ENCODE measurements around the gene DARS2. TPM values are rescaled to one million over a fixed set of nuclear protein-coding genes. Genes with fewer than 3 reads are reported as not detected.

Gene DARS2
- total and polyA plus RNA-seq, 2 experiments from 2014 or later, result 13.1 to 17.7 TPM

GRCh38 chr1:173870252-173871075 is 46.0 kb downstream of the DARS2 start:
- H3K4me1 ChIP-seq (ENCODE audit: insufficient read depth), result peaks cover 8% of the 10 kb centered on the region
- H3K4me2 ChIP-seq, result no peak overlapping the region
- no peak overlapping the region for H3K27ac ChIP-seq
- WGBS (ENCODE audit: low lambda C conversion rate, missing lambda C conversion rate), result 95% methylated on average over 15 of the region's 15 CpGs
- no peaks in the 10 kb centered on the region for H3K9me3 ChIP-seq (ENCODE audit: low read depth)
- peaks cover 16% of the 10 kb centered on the region for H4K20me1 ChIP-seq (ENCODE audit: insufficient read depth, poor library complexity, severe bottlenecking)
- peaks cover 27% of the 10 kb centered on the region for H3K79me2 ChIP-seq
- no peaks in the 10 kb centered on the region for H3K27me3 ChIP-seq
- H3K9me2 ChIP-seq (replicated peaks; ENCODE audit: insufficient read depth), result no peaks in the 10 kb centered on the region
- no peak overlapping the region for H3K4me3 ChIP-seq
- no peak for DNase-seq (ENCODE audit: low spot score)
- TF ChIP-seq CTCF (IDR thresholded peaks at IDR 0.05; ENCODE audit: poor library complexity), result no peak
- TF ChIP-seq EZH2phosphoT487 (IDR thresholded peaks at IDR 0.05; ENCODE audit: low read depth, severe bottlenecking, unreplicated experiment), result no peak
- no peak for TF ChIP-seq EZH2 (IDR thresholded peaks at IDR 0.05; ENCODE audit: borderline replicate concordance)
- H3K36me3 ChIP-seq (replicated peaks; ENCODE audit: insufficient read depth, low read depth), result no peaks in the 10 kb centered on the region
- no peak overlapping the region for H2AFZ ChIP-seq

- Histone ChIP-seq H3K79me2 (peaks cover 21% of the 10 kb centered on the region), H3K4me3 (no peak overlapping the region), H3K9me2 (replicated peaks; ENCODE audit: insufficient read depth) (no peaks in the 10 kb centered on the region), H3K36me3 (replicated peaks; ENCODE audit: insufficient read depth, low read depth) (no peaks in the 10 kb centered on the region), H3K9me3 (ENCODE audit: low read depth) (no peaks in the 10 kb centered on the region), H3K4me2 (no peak overlapping the region), H4K20me1 (ENCODE audit: insufficient read depth, poor library complexity, severe bottlenecking) (peaks cover 10% of the 10 kb centered on the region), H2AFZ (no peak overlapping the region), H3K4me1 (ENCODE audit: insufficient read depth) (peaks cover 4% of the 10 kb centered on the region), H3K27me3 (no peaks in the 10 kb centered on the region), H3K27ac (no peak overlapping the region)
- WGBS (ENCODE audit: low lambda C conversion rate, missing lambda C conversion rate), result 83% methylated on average over 5 of the region's 5 CpGs
- DNase-seq (ENCODE audit: low spot score), result no peak
- TF ChIP-seq EZH2 (IDR thresholded peaks at IDR 0.05; ENCODE audit: borderline replicate concordance) (no peak), EZH2phosphoT487 (IDR thresholded peaks at IDR 0.05; ENCODE audit: low read depth, severe bottlenecking, unreplicated experiment) (no peak)
Measured at GRCh38 chr1:173871091-173871490, 46.6 kb downstream of the DARS2 start.

GRCh38 chr1:173871500-173871899 is 47.0 kb downstream of the DARS2 start:
- 95% methylated on average over 2 of the region's 2 CpGs for WGBS (ENCODE audit: low lambda C conversion rate, missing lambda C conversion rate)
- TF ChIP-seq CTCF (IDR thresholded peaks at IDR 0.05; ENCODE audit: poor library complexity) (no peak), EZH2 (IDR thresholded peaks at IDR 0.05; ENCODE audit: borderline replicate concordance) (no peak), EZH2phosphoT487 (IDR thresholded peaks at IDR 0.05; ENCODE audit: low read depth, severe bottlenecking, unreplicated experiment) (no peak)

GRCh38 chr1:173876732-173877131 is 52.3 kb downstream of the DARS2 start:
- whole genome bisulfite sequencing (ENCODE audit: low lambda C conversion rate, missing lambda C conversion rate), result 95% methylated on average over 5 of the region's 5 CpGs
- H3K36me3 ChIP-seq (replicated peaks; ENCODE audit: insufficient read depth, low read depth), result no peaks in the 10 kb centered on the region
- H3K4me2 ChIP-seq, result no peak overlapping the region
- H3K9me3 ChIP-seq (ENCODE audit: low read depth), result no peaks in the 10 kb centered on the region
- TF ChIP-seq EZH2 (IDR thresholded peaks at IDR 0.05; ENCODE audit: borderline replicate concordance), result no peak
- no peak for TF ChIP-seq CTCF (IDR thresholded peaks at IDR 0.05; ENCODE audit: poor library complexity)
- no peak for TF ChIP-seq EZH2phosphoT487 (IDR thresholded peaks at IDR 0.05; ENCODE audit: low read depth, severe bottlenecking, unreplicated experiment)
- no peaks in the 10 kb centered on the region for H3K9me2 ChIP-seq (replicated peaks; ENCODE audit: insufficient read depth)
- no peak for DNase-seq (ENCODE audit: low spot score)
- H3K79me2 ChIP-seq, result peaks cover 3% of the 10 kb centered on the region
- no peaks in the 10 kb centered on the region for H3K4me1 ChIP-seq (ENCODE audit: insufficient read depth)
- H4K20me1 ChIP-seq (ENCODE audit: insufficient read depth, poor library complexity, severe bottlenecking), result no peaks in the 10 kb centered on the region
- H3K4me3 ChIP-seq, result no peak overlapping the region
- H2AFZ ChIP-seq, result no peak overlapping the region
- H3K27ac ChIP-seq, result no peak overlapping the region
- H3K27me3 ChIP-seq, result no peaks in the 10 kb centered on the region

More at GRCh38 chr1:173871500-173871899, 47.0 kb downstream of the DARS2 start:
- Histone ChIP-seq H3K9me2 (replicated peaks; ENCODE audit: insufficient read depth) (no peaks in the 10 kb centered on the region), H3K4me3 (no peak overlapping the region), H4K20me1 (ENCODE audit: insufficient read depth, poor library complexity, severe bottlenecking) (peaks cover 6% of the 10 kb centered on the region), H2AFZ (no peak overlapping the region), H3K4me2 (no peak overlapping the region), H3K27me3 (no peaks in the 10 kb centered on the region), H3K36me3 (replicated peaks; ENCODE audit: insufficient read depth, low read depth) (no peaks in the 10 kb centered on the region), H3K9me3 (ENCODE audit: low read depth) (no peaks in the 10 kb centered on the region), H3K79me2 (peaks cover 16% of the 10 kb centered on the region), H3K4me1 (ENCODE audit: insufficient read depth) (peaks cover 4% of the 10 kb centered on the region), H3K27ac (no peak overlapping the region)
- DNase-seq (ENCODE audit: low spot score), result no peak
